Renal pelvis (tissue), 4 donors: ENCODE data around the gene FOLR1. TPM values are rescaled to one million over a fixed set of nuclear protein-coding genes. Genes with fewer than 3 reads are reported as not detected.

Experiments used
- DNase-seq: peaks from one replicate; pipeline ENCODE4 v3.0.0-alpha.2; 2013
- polyA plus RNA-seq, 3 donors: library from polyadenylated mRNA; unstranded; fragments of 120-200 nt; gene quantifications; one replicate each; pipeline ENCODE4 v1.2.1, GENCODE V29; 2013; ENCODE audit not compliant: insufficient read length in 3 of 3

Gene FOLR1
- polyA plus RNA-seq, 3 donors, result 57.5 to 59.1 (median 57.9) TPM

- no peak for DNase-seq
Observed at GRCh38 chr11:72220696-72221363, 28.9 kb downstream of the FOLR1 start.

GRCh38 chr11:72221386-72222075, 29.6 kb downstream of the FOLR1 start:
- DNase-seq, result no peak

DNA sequence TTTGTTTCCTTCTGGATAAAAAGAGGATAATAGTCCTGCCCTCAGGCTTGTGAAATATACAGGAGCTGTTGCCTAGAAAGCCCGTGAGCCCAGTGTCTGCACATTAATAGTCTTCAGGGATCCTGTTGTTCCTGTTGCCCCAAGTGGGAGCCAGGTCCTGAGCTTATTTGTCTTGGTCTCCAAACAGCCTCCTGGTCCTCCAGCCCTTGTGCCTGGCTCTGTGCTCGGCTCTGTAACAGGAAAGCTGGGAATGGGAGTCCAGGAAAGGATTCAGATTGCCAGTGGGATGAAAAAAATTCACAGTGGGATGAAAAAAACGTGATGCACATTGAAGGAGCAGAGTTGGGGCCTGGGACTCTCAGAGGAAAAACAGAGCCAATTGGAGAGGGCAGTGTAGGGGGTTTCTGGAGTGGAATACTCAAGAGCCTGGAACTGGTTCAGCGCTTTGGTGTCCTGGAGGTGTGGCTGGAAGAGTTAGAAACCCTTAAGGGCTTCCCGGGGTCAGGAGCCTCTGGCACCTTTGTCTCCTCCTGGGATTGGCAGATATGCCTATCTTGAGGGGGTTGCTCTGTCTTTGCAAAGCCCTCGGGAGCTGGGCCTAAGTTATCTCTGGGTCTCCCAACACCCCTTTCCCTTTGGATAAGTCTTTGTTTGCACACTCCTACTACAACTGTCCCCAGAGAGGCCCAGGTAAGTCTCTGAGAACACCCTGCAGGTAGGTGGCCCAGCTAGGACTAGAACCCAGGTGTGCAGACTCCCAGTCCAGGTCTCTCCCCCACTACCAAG, 30.4 kb downstream of the FOLR1 start:
- no peak for DNase-seq

GRCh38 chr11:72222907-72223614, 31.1 kb downstream of the FOLR1 start:
- peak; percentile 97 for DNase-seq

DNA sequence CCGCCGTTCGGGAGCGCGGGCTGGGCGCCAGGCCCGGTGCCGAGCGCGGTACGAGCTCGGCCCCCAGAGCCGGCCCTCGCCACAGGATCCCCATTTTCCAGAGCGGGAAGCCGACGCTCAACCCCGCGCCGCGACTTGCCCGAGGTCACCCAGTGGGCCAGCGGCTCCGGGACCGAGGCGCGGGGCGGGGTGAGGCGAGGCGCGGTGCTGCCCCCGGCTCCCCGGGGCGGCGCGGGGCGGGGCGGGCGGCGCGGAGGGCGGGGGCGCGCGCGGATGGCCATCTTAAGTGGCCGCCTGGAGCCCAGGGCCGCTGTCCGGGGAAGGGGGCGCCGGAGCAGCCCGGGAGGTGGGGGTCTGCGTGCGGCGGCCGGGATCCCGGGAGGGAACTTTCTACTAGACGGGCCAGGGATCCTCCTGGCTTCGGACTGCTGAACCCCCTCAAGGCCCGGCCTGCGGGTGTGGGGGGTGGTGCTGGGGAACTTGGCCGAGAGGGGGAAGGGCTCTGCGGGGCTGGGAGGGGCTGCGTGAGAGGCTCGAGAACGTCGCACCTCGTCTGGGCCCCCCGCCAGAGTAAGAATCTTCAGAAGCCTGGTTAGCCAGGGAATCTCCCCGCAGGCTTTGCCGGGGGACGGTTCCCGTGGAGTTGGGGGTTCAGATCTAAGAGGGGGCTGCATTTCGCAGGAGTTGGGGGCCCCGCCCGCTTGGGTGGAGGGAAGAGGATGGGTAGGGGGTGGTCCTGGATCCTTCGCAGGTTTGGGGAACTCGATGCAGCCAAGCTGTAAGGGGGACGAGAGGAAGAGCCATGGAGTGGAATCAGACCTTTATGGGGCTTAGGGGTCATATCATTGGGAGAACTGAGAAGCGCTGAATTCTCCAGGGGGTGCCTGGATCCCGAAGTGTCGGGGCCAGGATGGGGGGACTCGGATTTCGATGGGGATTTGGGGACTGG, 31.9 kb downstream of the FOLR1 start:
- DNase-seq, result peak; percentile 71

DNA sequence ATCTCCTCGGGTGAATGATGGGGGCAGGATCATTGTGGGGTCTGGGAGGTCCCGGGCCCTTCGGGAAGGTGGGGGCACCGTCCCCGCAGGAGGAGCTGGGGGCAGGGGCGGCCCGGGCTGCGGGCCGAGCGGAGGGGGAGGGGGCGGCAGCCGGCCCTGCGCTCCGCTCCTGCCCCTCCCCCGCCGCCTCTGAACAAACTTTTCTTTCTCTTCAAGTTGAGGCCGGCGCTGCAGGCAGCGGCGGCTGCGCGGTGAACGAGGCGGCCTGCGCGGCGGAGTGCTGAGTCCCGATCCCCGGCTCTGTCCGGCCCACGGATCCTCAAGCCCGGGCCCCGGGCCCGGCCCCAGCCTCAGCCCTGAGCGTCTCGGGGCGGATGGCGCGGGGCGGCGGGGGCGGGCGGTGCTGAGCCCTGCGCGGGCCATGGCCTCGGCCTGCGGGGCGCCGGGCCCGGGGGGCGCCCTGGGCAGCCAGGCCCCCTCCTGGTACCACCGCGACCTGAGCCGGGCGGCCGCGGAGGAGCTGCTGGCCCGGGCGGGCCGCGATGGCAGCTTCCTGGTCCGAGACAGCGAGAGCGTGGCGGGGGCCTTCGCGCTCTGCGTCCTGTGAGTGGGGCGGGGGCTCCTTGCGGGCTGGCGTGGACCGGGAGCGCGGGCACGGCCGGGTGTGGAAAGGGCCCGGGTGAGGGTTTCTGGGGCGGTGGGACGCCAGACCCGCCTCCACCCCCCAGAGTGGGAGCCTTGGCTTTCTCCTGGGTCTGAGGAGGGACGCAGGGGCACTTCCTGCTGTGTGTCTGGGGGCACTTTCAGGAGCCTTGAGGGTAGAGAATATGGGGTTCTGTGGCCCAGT, 32.8 kb downstream of the FOLR1 start, which contains the start of gene INPPL1:
Gene INPPL1, plus strand, starts transcription at position 204 of the 847 bp plus-strand sequence. Its CDS starts 218 bp downstream, at position 422.
- no peak for DNase-seq

DNA sequence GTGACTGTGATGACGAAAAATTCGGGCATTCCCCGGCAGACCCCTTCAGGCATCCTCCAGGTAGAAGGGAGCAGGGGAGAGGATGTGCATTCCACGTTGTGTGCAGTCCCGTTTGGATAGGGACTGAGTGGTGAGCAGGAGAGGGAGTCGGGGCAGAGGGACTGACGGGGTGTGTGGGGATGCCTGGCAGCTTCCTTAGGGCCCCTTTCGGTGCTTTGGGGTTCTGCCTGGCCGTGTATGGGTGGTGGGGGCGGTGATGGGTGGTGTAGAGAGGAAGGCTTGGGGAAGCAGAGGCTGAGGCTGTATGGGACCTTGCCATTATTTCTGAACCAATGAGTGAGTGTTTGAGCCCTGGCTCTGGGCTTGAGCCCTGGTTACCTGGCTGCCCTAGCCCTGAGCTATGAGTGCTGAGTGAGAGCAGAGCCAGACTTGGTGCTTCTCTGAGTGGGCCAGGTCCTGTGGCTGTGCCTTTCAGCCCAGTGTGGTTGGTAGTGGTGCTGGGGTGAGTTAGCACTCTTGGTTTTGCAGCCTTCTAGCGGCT, 33.5 kb downstream of the FOLR1 start:
- DNase-seq, result no peak

DNA sequence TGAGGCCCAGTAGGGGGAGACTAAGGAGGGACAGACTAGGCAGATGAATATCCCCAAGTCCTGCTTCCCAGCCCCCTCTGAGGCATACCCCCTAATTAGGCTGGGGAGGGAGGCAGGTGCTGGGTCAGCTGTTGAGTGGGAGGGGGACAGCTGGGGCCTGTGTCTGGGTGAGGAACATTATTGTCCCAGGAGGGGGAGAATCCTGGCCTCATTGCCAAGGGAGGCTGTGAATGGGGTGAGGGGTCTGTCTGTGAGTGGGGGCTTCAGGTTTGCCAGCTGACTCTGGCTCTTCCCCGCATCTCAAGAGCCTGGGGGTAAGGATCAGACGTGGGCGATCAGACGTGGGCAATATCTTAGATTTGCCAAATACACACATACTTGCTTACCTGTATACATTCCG, 34.8 kb downstream of the FOLR1 start:
- no peak for DNase-seq

- no peak for DNase-seq
Observed at GRCh38 chr11:72227316-72228228, 35.6 kb downstream of the FOLR1 start.

DNA sequence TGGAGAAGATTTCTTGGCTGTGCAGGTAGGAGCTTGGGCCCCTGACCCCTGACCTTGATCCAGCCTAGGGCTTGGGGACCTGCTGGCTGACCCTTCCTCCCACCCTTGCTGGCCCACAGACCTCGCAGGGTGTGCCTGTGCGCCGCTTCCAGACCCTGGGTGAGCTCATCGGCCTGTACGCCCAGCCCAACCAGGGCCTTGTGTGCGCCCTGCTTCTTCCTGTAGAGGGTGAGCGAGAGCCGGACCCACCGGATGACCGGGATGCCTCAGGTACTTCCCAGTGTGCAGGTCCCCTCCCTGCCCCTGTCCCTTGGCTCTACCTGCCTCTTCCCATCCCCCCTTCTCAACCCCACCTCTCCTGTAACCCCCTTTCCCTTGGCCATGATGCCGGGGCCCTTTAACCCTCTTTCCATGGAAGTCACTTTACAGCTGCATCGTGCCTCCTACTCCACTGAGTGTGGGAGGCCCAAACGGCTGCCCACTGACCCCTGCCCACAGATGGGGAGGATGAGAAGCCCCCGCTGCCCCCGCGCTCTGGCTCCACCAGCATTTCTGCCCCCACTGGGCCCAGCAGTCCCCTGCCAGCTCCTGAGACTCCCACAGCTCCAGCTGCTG, 36.4 kb downstream of the FOLR1 start:
- no peak for DNase-seq

GRCh38 chr11:72228844-72229231, 36.9 kb downstream of the FOLR1 start:
- no peak for DNase-seq

DNA sequence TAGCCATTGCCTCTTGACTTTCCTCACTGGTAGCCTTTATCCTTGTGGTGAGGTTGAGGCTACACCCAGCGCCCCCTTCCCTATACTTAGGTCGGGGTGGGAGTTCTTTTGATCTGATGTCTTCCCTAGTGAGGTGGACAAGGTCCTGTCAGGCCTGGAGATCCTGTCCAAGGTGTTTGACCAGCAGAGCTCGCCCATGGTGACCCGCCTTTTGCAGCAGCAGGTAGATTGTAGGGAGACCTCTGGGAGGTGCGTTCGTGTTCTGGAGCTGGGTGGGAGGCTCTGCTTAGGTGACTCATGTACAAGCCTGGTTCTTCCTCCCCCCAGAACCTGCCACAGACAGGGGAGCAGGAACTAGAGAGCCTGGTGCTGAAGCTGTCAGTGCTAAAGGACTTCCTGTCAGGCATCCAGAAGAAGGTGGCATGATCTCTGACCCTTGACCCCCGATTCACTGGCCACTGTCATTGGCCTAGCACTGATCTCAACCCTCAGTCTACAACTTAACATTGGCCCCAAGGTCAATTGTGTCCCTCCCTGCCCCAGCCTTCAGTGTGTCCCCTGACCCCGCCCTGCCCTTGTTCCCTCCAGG, 37.5 kb downstream of the FOLR1 start:
- no peak for DNase-seq

DNA sequence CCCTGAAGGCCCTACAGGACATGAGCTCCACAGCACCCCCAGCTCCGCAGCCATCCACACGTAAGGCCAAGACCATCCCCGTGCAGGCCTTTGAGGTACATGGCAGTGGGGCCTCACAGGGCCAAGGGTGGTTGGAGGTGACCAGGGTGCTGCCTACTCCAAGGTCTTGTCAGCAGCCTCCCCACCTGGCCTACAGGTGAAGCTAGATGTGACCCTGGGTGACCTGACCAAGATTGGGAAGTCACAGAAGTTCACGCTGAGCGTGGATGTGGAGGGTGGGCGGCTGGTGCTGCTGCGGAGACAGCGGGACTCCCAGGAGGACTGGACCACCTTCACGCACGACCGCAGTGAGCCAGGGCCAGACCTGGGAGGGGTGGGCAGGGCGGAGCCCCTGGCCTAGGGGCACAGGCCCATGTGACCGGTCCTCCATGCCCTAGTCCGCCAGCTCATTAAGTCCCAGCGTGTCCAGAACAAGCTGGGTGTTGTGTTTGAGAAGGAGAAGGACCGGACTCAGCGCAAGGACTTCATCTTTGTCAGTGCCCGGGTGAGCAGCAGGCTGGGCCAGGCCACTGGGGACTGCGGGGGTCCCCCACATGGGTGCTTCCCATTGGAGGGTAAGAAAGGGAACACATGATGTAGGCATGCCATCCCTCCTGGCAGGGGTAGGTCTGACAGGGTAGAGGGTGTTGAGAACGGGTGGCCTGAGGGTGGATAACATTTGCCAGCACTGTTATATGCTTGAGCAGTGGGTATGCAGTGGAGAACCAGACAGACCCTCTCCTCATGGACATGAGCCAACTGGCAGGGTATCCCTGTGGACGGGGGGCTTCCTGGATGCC, 38.2 kb downstream of the FOLR1 start:
- DNase-seq, result no peak

DNA sequence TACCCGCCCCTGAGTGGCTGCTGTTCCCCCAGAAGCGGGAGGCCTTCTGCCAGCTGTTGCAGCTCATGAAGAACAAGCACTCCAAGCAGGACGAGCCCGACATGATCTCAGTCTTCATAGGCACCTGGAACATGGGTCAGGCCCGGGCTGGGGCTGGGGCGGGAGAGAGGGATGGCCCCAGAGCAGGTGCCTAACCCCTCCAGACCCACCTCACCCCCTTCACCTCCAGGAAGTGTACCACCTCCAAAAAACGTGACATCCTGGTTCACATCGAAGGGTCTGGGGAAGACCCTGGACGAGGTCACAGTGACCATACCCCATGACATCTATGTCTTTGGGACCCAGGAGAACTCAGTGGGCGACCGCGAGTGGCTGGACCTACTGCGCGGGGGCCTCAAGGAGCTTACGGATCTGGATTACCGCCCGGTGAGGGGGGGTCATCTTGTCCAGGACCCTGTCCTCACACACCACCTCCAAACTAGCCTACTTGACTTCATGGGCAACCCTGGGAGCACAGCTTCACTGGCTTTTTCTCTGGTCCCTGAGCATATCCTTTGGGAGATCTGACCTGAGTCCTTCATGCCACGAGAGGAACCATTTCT, 38.9 kb downstream of the FOLR1 start:
- no peak for DNase-seq

- DNase-seq, result no peak
Observed at GRCh38 chr11:72231396-72232259, 39.7 kb downstream of the FOLR1 start.
